Mesenchymal stem cell (in vitro differentiated cells and primary cell): ENCODE results near the gene WNK4. TPM values are rescaled to one million over a fixed set of nuclear protein-coding genes. Genes with fewer than 3 reads are reported as not detected.
A peak's percentile ranks its signal among the peaks of the same experiment; 100 is the strongest.
"Not testable (repeated sequence)": the region's sequence is repeated elsewhere in the genome, so short reads cannot be mapped to it uniquely, and the experiment has no call there.

ENCODE experiments used
- DNase-seq: peaks from one replicate; pipeline ENCODE4 v3.0.0-alpha.2; 2013
- H2AFZ ChIP-seq: one replicate; pipeline ENCODE4 v1.6.1; 2013; ENCODE audit warnings: low read depth, mild to moderate bottlenecking, control low read depth, inconsistent platforms, low read length, moderate library complexity
- H2AK5ac ChIP-seq: 2 replicates; pipeline ENCODE4 v1.6.1; 2013; ENCODE audit warnings: low read length, moderate library complexity, mild to moderate bottlenecking, inconsistent platforms; ENCODE audit not compliant: severe bottlenecking
- H2BK120ac ChIP-seq: one replicate; pipeline ENCODE4 v1.6.1; 2013; ENCODE audit warnings: low read depth, mild to moderate bottlenecking, inconsistent platforms, low read length, moderate library complexity
- H2BK12ac ChIP-seq, 2 experiments: one replicate each; pipeline ENCODE4 v1.6.1; 2013; ENCODE audit warnings: inconsistent platforms in 2 of 2, low read length in 2 of 2, mild to moderate bottlenecking in 2 of 2, moderate library complexity in 2 of 2, control low read depth in 1 of 2
- H2BK15ac ChIP-seq: one replicate; pipeline ENCODE4 v1.6.1; 2013; ENCODE audit warnings: mild to moderate bottlenecking, low read depth, inconsistent platforms; ENCODE audit not compliant: poor library complexity, severe bottlenecking
- H2BK5ac ChIP-seq: 2 replicates; pipeline ENCODE4 v1.6.1; 2013; ENCODE audit warnings: low read depth, mild to moderate bottlenecking, low read length, control low read depth, inconsistent platforms; ENCODE audit not compliant: poor library complexity, severe bottlenecking
- H3K14ac ChIP-seq, 2 experiments: one replicate each; pipeline ENCODE4 v1.6.1; 2013; ENCODE audit warnings: inconsistent platforms in 2 of 2, low read length in 2 of 2, control low read depth in 1 of 2, mild to moderate bottlenecking in 1 of 2, moderate library complexity in 1 of 2
- H3K18ac ChIP-seq, 2 experiments: one replicate each; pipeline ENCODE4 v1.6.1; 2013; ENCODE audit warnings: inconsistent platforms in 2 of 2, low read length in 2 of 2, control low read depth in 1 of 2, low read depth in 1 of 2, mild to moderate bottlenecking in 1 of 2
- H3K23ac ChIP-seq, 2 experiments: one replicate each; pipeline ENCODE4 v1.6.1; 2013; ENCODE audit warnings: inconsistent platforms in 2 of 2, low read length in 2 of 2, mild to moderate bottlenecking in 2 of 2, moderate library complexity in 2 of 2, control low read depth in 1 of 2
- H3K27ac ChIP-seq: 2 replicates; pipeline ENCODE4 v1.5.1; 2013; ENCODE audit warnings: mild to moderate bottlenecking, moderate library complexity, low read length, control low read depth, inconsistent platforms; ENCODE audit not compliant: poor library complexity, severe bottlenecking
- H3K27me3 ChIP-seq, 2 experiments: 2 replicates each; pipeline versions ENCODE4 v1.6.1 to v1.7.0; 2013; ENCODE audit warnings: low read length in 2 of 2, mild to moderate bottlenecking in 2 of 2, moderate library complexity in 2 of 2, control low read depth in 1 of 2, inconsistent platforms in 1 of 2; ENCODE audit not compliant: control insufficient read depth in 1 of 2, insufficient read depth in 1 of 2
- H3K36me3 ChIP-seq, 2 experiments: 2 replicates each; pipeline versions ENCODE4 v1.6.1 to v1.7.0; 2013; ENCODE audit warnings: low read length in 2 of 2, control low read depth in 1 of 2, inconsistent platforms in 1 of 2, low read depth in 1 of 2, mild to moderate bottlenecking in 1 of 2; ENCODE audit not compliant: insufficient read depth in 2 of 2, control insufficient read depth in 1 of 2
- H3K4ac ChIP-seq, 2 experiments: one replicate each; pipeline ENCODE4 v1.6.1; 2013; ENCODE audit warnings: inconsistent platforms in 2 of 2, low read length in 2 of 2, mild to moderate bottlenecking in 2 of 2, moderate library complexity in 2 of 2, control low read depth in 1 of 2, low read depth in 1 of 2
- H3K4me1 ChIP-seq: 2 replicates; pipeline ENCODE4 v1.6.1; 2013; ENCODE audit warnings: low read depth, low read length, control low read depth; ENCODE audit not compliant: control insufficient read depth, insufficient read depth
- H3K4me2 ChIP-seq: 2 replicates; pipeline ENCODE4 v1.6.1; 2013; ENCODE audit warnings: low read length, mild to moderate bottlenecking, inconsistent platforms; ENCODE audit not compliant: poor library complexity, severe bottlenecking
- H3K4me3 ChIP-seq, 2 experiments: 2 replicates each; pipeline versions ENCODE4 v1.5.1 to v1.7.0; 2013; ENCODE audit warnings: low read length in 2 of 2, mild to moderate bottlenecking in 2 of 2, control low read depth in 1 of 2, low read depth in 1 of 2; ENCODE audit not compliant: insufficient read depth in 1 of 2
- H3K79me1 ChIP-seq: replicated peaks from 2 replicates; pipeline ENCODE4 v1.6.1; 2013; ENCODE audit warnings: mild to moderate bottlenecking, control low read depth, low read length, inconsistent platforms; ENCODE audit not compliant: poor library complexity, severe bottlenecking
- H3K9ac ChIP-seq: 2 replicates; pipeline ENCODE4 v1.7.0; 2013; ENCODE audit warnings: mild to moderate bottlenecking, low read length, moderate library complexity
- H3K9me3 ChIP-seq: 2 replicates; pipeline ENCODE4 v1.7.0; 2013; ENCODE audit warnings: mild to moderate bottlenecking, low read length; ENCODE audit not compliant: control insufficient read depth
- H4K8ac ChIP-seq: one replicate; pipeline ENCODE4 v1.6.1; 2013; ENCODE audit warnings: inconsistent platforms, mild to moderate bottlenecking, low read length, moderate library complexity
- H4K91ac ChIP-seq: one replicate; pipeline ENCODE4 v1.6.1; 2013; ENCODE audit warnings: mild to moderate bottlenecking, low read length, inconsistent platforms
- WGBS: methylation state at CpG from one replicate; pipeline ENCODE4 v1.1.7; 2013; ENCODE audit warnings: mixed read lengths; 5-methylcytosine and 5-hydroxymethylcytosine counted together
- polyA plus RNA-seq, 2 experiments: library from polyadenylated mRNA; stranded (reverse); fragments of 200-250 nt; gene quantifications; one replicate each; pipeline ENCODE4 v1.2.3, GENCODE V29; 2013

Gene WNK4
- 0.64 TPM for polyA plus RNA-seq (2013, experiment 1 of 2)
- polyA plus RNA-seq (2013, experiment 2 of 2) = 0.44 TPM

GRCh38 chr17:42779936-42780850, at the start of gene WNK4:
TSS of gene WNK4 (plus strand) at chr17:42780610. CDS start at chr17:42780699, 89 bp downstream.
- peak; percentile 31 for DNase-seq
- H2BK5ac ChIP-seq = no peak within 1 kb of the TSS
- H2AK5ac ChIP-seq = no peak within 1 kb of the TSS
- H4K8ac ChIP-seq = peak within 1 kb of the TSS; percentile 12
- peak within 1 kb of the TSS; percentile 85 for H3K4me2 ChIP-seq
- H4K91ac ChIP-seq = peak within 1 kb of the TSS; percentile 43
- peak within 1 kb of the TSS in 1 of 2 experiments; percentile 9 for H3K14ac ChIP-seq
- H3K4me3 ChIP-seq = peak within 1 kb of the TSS; percentile 61 to 75
- peak within 1 kb of the TSS; percentile 50 for H2BK120ac ChIP-seq
- peak within 1 kb of the TSS in 1 of 2 experiments; percentile 20 for H3K4ac ChIP-seq
- peak within 1 kb of the TSS in 1 of 2 experiments; percentile 30 for H3K18ac ChIP-seq
- peak within 1 kb of the TSS in 1 of 2 experiments; percentile 28 for H3K23ac ChIP-seq
- H3K27ac ChIP-seq = peak within 1 kb of the TSS; percentile 1
- peaks cover 43% of the 10 kb centered on the region for H3K4me1 ChIP-seq
- peak within 1 kb of the TSS; percentile 40 for H2AFZ ChIP-seq
- peak within 1 kb of the TSS; percentile 19 for H2BK15ac ChIP-seq
- peak within 1 kb of the TSS in 1 of 2 experiments; percentile 21 for H2BK12ac ChIP-seq
- H3K79me1 ChIP-seq = peaks cover 27% of the 10 kb centered on the region
- H3K36me3 ChIP-seq = peaks cover 34 to 44% of the 10 kb centered on the region in 2 experiments
- H3K27me3 ChIP-seq = peaks cover 0 to 45% of the 10 kb centered on the region in 2 experiments
- 3% methylated on average over 43 of the region's 65 CpGs for WGBS
- H3K9ac ChIP-seq = peak within 1 kb of the TSS; percentile 61
- no peaks in the 10 kb centered on the region for H3K9me3 ChIP-seq

GRCh38 chr17:42740699-42741098, 39.7 kb upstream of the WNK4 start:
- H4K91ac ChIP-seq = no peak overlapping the region
- no peak overlapping the region for H3K4me2 ChIP-seq
- H4K8ac ChIP-seq = no peak overlapping the region
- no peak overlapping the region for H3K14ac ChIP-seq
- DNase-seq = no peak
- H2AK5ac ChIP-seq = no peak overlapping the region
- no peak overlapping the region for H3K4me3 ChIP-seq
- no peak overlapping the region for H3K9ac ChIP-seq
- no peak overlapping the region for H3K27ac ChIP-seq
- H3K9me3 ChIP-seq = no peaks in the 10 kb centered on the region
- no peak overlapping the region for H2AFZ ChIP-seq
- H2BK15ac ChIP-seq = no peak overlapping the region
- H2BK12ac ChIP-seq = no peak overlapping the region
- H3K79me1 ChIP-seq = peaks cover 28% of the 10 kb centered on the region
- H3K23ac ChIP-seq = no peak overlapping the region
- WGBS = no CpG with 5 or more reads among the region's 1 CpG
- H2BK5ac ChIP-seq = no peak overlapping the region
- no peak overlapping the region for H3K4ac ChIP-seq
- H3K36me3 ChIP-seq = peaks cover 7 to 12% of the 10 kb centered on the region in 2 experiments
- H3K18ac ChIP-seq = no peak overlapping the region
- peaks cover 10% of the 10 kb centered on the region for H3K4me1 ChIP-seq
- no peak overlapping the region for H2BK120ac ChIP-seq
- H3K27me3 ChIP-seq = no peaks in the 10 kb centered on the region

GRCh38 chr17:42742916-42743315, 37.5 kb upstream of the WNK4 start:
- not testable (repeated sequence) for H3K9me3 ChIP-seq, H4K91ac ChIP-seq, H3K27me3 ChIP-seq, H4K8ac ChIP-seq, H3K18ac ChIP-seq, H2BK120ac ChIP-seq, H2BK15ac ChIP-seq, H2BK12ac ChIP-seq, H3K4me1 ChIP-seq, H3K4ac ChIP-seq, H3K23ac ChIP-seq, H3K27ac ChIP-seq, H3K4me2 ChIP-seq, H3K9ac ChIP-seq, H2AFZ ChIP-seq, H3K4me3 ChIP-seq, H3K14ac ChIP-seq, H2AK5ac ChIP-seq, H2BK5ac ChIP-seq, DNase-seq
- Histone ChIP-seq H3K36me3 (peaks cover 3 to 12% of the 10 kb centered on the region in 2 experiments), H3K79me1 (peaks cover 19% of the 10 kb centered on the region)
- 97% methylated on average over 9 of the region's 11 CpGs for WGBS

GRCh38 chr17:42743595-42744282, 36.7 kb upstream of the WNK4 start:
- no peak overlapping the region for H4K91ac ChIP-seq
- H3K27me3 ChIP-seq = peaks cover 0 to 2% of the 10 kb centered on the region in 2 experiments
- no peak for DNase-seq
- H2AK5ac ChIP-seq = peak overlapping the region; percentile 72
- no peaks in the 10 kb centered on the region for H3K9me3 ChIP-seq
- H3K27ac ChIP-seq = no peak overlapping the region
- H4K8ac ChIP-seq = no peak overlapping the region
- no peak overlapping the region for H2AFZ ChIP-seq
- H3K4me3 ChIP-seq = peak overlapping the region in 1 of 2 experiments; percentile 77
- H3K23ac ChIP-seq = no peak overlapping the region
- no peak overlapping the region for H3K18ac ChIP-seq
- peak overlapping the region; percentile 91 for H3K9ac ChIP-seq
- peaks cover 3 to 12% of the 10 kb centered on the region in 2 experiments for H3K36me3 ChIP-seq
- peak overlapping the region; percentile 88 for H3K4me2 ChIP-seq
- H3K4me1 ChIP-seq = peaks cover 9% of the 10 kb centered on the region
- no peak overlapping the region for H2BK5ac ChIP-seq
- no peak overlapping the region for H2BK120ac ChIP-seq
- WGBS = 79% methylated on average over 10 of the region's 10 CpGs
- H3K4ac ChIP-seq = no peak overlapping the region
- peak overlapping the region in 1 of 2 experiments; percentile 59 for H2BK12ac ChIP-seq
- H2BK15ac ChIP-seq = no peak overlapping the region
- H3K14ac ChIP-seq = no peak overlapping the region
- peaks cover 19% of the 10 kb centered on the region for H3K79me1 ChIP-seq
